GM21515 (cell line): ENCODE data around the gene XRCC3.
"Not testable (repeated sequence)": the region's sequence is repeated elsewhere in the genome, so short reads cannot be mapped to it uniquely, and the experiment has no call there.

ENCODE experiments used
- ATAC-seq: cut with Tn5 transposase; IDR thresholded peaks from one replicate; pipeline ENCODE4 v1.9.1; 2021; ENCODE audit not compliant: unreplicated experiment

Gene XRCC3

GRCh38 chr14:103671911-103672310, 43.3 kb downstream of the XRCC3 start:
- ATAC-seq: no peak

- no peak for ATAC-seq
These were observed 45.9 kb downstream of the XRCC3 start for GRCh38 chr14:103669370-103669769.

- no peak for ATAC-seq
These were observed 47.1 kb downstream of the XRCC3 start for GRCh38 chr14:103668117-103668516.

GRCh38 chr14:103667671-103668070, 47.6 kb downstream of the XRCC3 start:
- no peak for ATAC-seq

- ATAC-seq: no peak
These were observed 51.7 kb downstream of the XRCC3 start for GRCh38 chr14:103663506-103663905.

GRCh38 chr14:103662591-103662990, 52.7 kb downstream of the XRCC3 start:
- ATAC-seq: no peak

GRCh38 chr14:103662029-103662428, 53.2 kb downstream of the XRCC3 start:
- no peak for ATAC-seq

GRCh38 chr14:103659631-103660030, 55.6 kb downstream of the XRCC3 start:
- ATAC-seq: no peak

GRCh38 chr14:103657471-103657870, 57.8 kb downstream of the XRCC3 start:
- no peak for ATAC-seq

GRCh38 chr14:103656756-103657133, 58.5 kb downstream of the XRCC3 start:
- ATAC-seq: no peak

GRCh38 chr14:103656031-103656755, 59.1 kb downstream of the XRCC3 start:
- no peak for ATAC-seq

- ATAC-seq: no peak
These were observed 60.6 kb downstream of the XRCC3 start for GRCh38 chr14:103654619-103655018.

- ATAC-seq: no peak
These were observed 61.4 kb downstream of the XRCC3 start for GRCh38 chr14:103653805-103654204.

- ATAC-seq: not testable (repeated sequence)
These were observed 61.9 kb downstream of the XRCC3 start for GRCh38 chr14:103653336-103653735.

GRCh38 chr14:103652806-103653205, 62.4 kb downstream of the XRCC3 start:
- ATAC-seq: no peak

- no peak for ATAC-seq
These were observed 63.7 kb downstream of the XRCC3 start for GRCh38 chr14:103651585-103651984.

- no peak for ATAC-seq
These were observed 65.0 kb downstream of the XRCC3 start for GRCh38 chr14:103650213-103650612.

- no peak for ATAC-seq
These were observed 66.2 kb downstream of the XRCC3 start for GRCh38 chr14:103649001-103649400.
